Thymus (tissue), 14 donors: Measurements from ENCODE around the gene RASSF9. TPM values are rescaled to one million over a fixed set of nuclear protein-coding genes. Genes with fewer than 3 reads are reported as not detected.

Experiments used
- DNase-seq, 9 donors: peaks; one replicate each; pipeline ENCODE4 v3.0.0-alpha.2; 2013; ENCODE audit warnings: low spot score in 9 of 9, low read depth in 6 of 9, missing footprints in 1 of 9
- H3K27ac ChIP-seq, 2 donors: one replicate each; pipeline ENCODE4 v1.5.1; 2013; ENCODE audit warnings: control low read depth in 1 of 2, low read depth in 1 of 2, low read length in 1 of 2, mild to moderate bottlenecking in 1 of 2, moderate library complexity in 1 of 2
- H3K27me3 ChIP-seq, 2 donors: one replicate each; pipeline ENCODE4 v1.5.1; 2013; ENCODE audit warnings: low read length in 1 of 2; ENCODE audit not compliant: control insufficient read depth in 2 of 2, insufficient read depth in 1 of 2
- H3K36me3 ChIP-seq, 2 donors: one replicate each; pipeline ENCODE4 v1.5.1; 2013; ENCODE audit warnings: low read length in 1 of 2, mild to moderate bottlenecking in 1 of 2, moderate library complexity in 1 of 2; ENCODE audit not compliant: control insufficient read depth in 2 of 2, insufficient read depth in 2 of 2
- H3K4me1 ChIP-seq, 2 donors: one replicate each; pipeline ENCODE4 v1.5.1; 2013; ENCODE audit warnings: low read length in 2 of 2; ENCODE audit not compliant: control insufficient read depth in 2 of 2, insufficient read depth in 2 of 2
- H3K4me3 ChIP-seq, 2 donors: one replicate each; pipeline ENCODE4 v1.5.1; 2013; ENCODE audit warnings: low read length in 2 of 2, control low read depth in 1 of 2, mild to moderate bottlenecking in 1 of 2
- H3K9me3 ChIP-seq, 2 donors: one replicate each; pipeline ENCODE4 v1.5.1; 2013; ENCODE audit warnings: low read length in 1 of 2, mild to moderate bottlenecking in 1 of 2; ENCODE audit not compliant: control insufficient read depth in 2 of 2, insufficient read depth in 1 of 2
- WGBS: extraction: QIAGEN DNeasy Blood & Tissue Kit; methylation state at CpG from one replicate; pipeline ENCODE4 v1.1.7; 2013; 5-methylcytosine and 5-hydroxymethylcytosine counted together
- long read RNA-seq, 10 donors: transcript quantifications; one replicate each; lab custom pipeline, GENCODE V29; 2026
- polyA plus RNA-seq: library from polyadenylated mRNA; stranded (reverse); fragments of 200-250 nt; gene quantifications from one replicate; pipeline ENCODE4 v1.2.3, GENCODE V29; 2013
- total RNA-seq: library from RNA; stranded (reverse); fragments of 120-200 nt; gene quantifications from one replicate; pipeline ENCODE4 v1.2.4, GENCODE V29; 2013
- donor health status: healthy.

RASSF9 gene
- total RNA-seq = 1.2 TPM
- polyA plus RNA-seq = 0.94 TPM
- long read RNA-seq, donor 1, full-length matches to known transcripts = 2 of 2 reads
- long read RNA-seq, donor 1, partial matches to known transcripts = 0 of 2 reads
- long read RNA-seq, donor 1, other reads (novel, unspliced or antisense) = 0 of 2 reads
- long read RNA-seq, donor 2 = 0 reads
- long read RNA-seq, donor 3 = 0 reads
- long read RNA-seq, donor 4 = 0 reads
- long read RNA-seq, donor 5, full-length matches to known transcripts = 3 of 3 reads
- long read RNA-seq, donor 5, partial matches to known transcripts = 0 of 3 reads
- long read RNA-seq, donor 5, other reads (novel, unspliced or antisense) = 0 of 3 reads
- long read RNA-seq, donor 6 = 0 reads
- long read RNA-seq, donor 7, full-length matches to known transcripts = 3 of 3 reads
- long read RNA-seq, donor 7, partial matches to known transcripts = 0 of 3 reads
- long read RNA-seq, donor 7, other reads (novel, unspliced or antisense) = 0 of 3 reads
- long read RNA-seq, donor 8, full-length matches to known transcripts = 3 of 3 reads
- long read RNA-seq, donor 8, partial matches to known transcripts = 0 of 3 reads
- long read RNA-seq, donor 8, other reads (novel, unspliced or antisense) = 0 of 3 reads
- long read RNA-seq, donor 9, full-length matches to known transcripts = 1 of 1 reads
- long read RNA-seq, donor 9, partial matches to known transcripts = 0 of 1 reads
- long read RNA-seq, donor 9, other reads (novel, unspliced or antisense) = 0 of 1 reads
- long read RNA-seq, donor 10, full-length matches to known transcripts = 1 of 1 reads
- long read RNA-seq, donor 10, partial matches to known transcripts = 0 of 1 reads
- long read RNA-seq, donor 10, other reads (novel, unspliced or antisense) = 0 of 1 reads

DNA sequence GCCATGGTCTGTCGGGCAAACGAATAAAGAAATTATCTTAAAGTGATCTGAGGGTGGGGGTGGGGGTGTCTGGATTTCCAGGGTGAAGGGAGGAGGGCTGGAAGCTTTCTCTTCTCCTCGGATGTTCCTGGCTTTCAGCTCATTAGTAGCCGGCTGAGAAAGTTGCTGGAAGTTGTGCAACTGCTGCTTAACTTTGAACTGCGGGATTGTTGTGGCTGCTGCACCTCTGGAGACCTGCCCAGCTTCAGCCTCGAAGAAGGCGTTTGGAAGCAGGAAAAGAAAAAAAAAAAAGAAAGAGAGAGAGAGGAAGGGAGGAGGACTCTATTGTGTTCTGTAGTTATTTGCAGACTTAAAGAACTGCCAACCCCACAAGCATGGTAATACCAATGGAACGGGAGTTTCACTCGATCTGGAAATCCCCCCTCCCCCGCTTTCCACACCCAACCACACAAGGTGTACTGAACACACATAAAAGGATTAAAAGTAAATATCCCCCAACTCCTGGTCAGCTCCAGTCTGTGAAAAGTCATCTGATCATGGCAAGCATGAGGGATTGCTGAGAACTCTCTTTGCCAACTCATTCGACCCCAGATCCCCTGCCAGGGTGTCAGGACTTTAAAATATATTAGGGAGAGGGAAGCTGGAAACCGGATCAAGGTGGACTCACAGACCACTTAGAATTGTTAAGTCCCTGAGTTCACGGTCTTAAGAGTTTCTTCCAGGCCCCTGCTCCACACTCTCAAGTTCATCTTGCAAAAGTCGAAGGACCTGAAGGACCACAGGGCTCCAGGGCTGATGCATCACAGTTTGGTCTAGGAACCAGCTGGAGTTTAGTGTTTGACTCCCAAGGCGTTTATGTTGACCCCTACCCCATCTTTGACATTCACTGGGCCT, at the start of gene RASSF9:
Gene RASSF9, minus strand, starts transcription at position 213 of the 894 bp plus-strand sequence. Its CDS starts 208 bp downstream, at position 5.
- Histone ChIP-seq H3K27ac (peak within 1 kb of the TSS; percentile 36 to 43), H3K4me1 (no peaks in the 10 kb centered on the region), H3K27me3 (no peaks in the 10 kb centered on the region), H3K36me3 (no peaks in the 10 kb centered on the region), H3K9me3 (no peaks in the 10 kb centered on the region), H3K4me3 (peak within 1 kb of the TSS; percentile 27)
- WGBS = 46% methylated on average over 15 of the region's 15 CpGs
- peak in 1 of 9 donors; percentile 11 for DNase-seq

GRCh38 chr12:85883763-85884162, 47.6 kb upstream of the RASSF9 start:
- H3K27ac ChIP-seq = no peak overlapping the region
- no peak for DNase-seq
- no peaks in the 10 kb centered on the region for H3K36me3 ChIP-seq
- no peak overlapping the region for H3K4me3 ChIP-seq
- no peaks in the 10 kb centered on the region for H3K27me3 ChIP-seq
- no peaks in the 10 kb centered on the region for H3K9me3 ChIP-seq
- H3K4me1 ChIP-seq = no peaks in the 10 kb centered on the region

DNA sequence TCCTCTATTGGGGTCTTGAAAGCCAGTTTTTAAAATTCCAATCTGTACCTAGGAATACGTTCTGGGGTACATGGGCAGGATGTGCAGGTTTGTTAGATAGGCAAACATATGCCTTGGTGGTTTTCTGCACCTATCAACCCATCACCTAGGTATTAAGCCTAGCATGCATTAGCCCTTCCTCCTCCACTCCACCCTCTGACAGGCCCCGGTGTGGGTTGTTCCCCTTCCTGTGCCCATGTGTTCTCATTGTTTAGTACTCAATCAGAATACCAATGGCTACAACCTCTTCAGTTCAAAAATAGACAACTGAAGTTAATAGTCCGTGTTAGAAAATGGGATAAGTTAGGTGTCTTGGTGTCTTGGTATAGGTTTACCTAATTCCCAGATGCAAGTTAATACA, 41.2 kb upstream of the RASSF9 start:
- H3K4me1 ChIP-seq = no peaks in the 10 kb centered on the region
- 77% methylated on average over 3 of the region's 3 CpGs for WGBS
- H3K36me3 ChIP-seq = no peaks in the 10 kb centered on the region
- H3K4me3 ChIP-seq = no peak overlapping the region
- H3K9me3 ChIP-seq = no peaks in the 10 kb centered on the region
- H3K27me3 ChIP-seq = no peaks in the 10 kb centered on the region
- H3K27ac ChIP-seq = no peak overlapping the region
- DNase-seq = no peak

DNA sequence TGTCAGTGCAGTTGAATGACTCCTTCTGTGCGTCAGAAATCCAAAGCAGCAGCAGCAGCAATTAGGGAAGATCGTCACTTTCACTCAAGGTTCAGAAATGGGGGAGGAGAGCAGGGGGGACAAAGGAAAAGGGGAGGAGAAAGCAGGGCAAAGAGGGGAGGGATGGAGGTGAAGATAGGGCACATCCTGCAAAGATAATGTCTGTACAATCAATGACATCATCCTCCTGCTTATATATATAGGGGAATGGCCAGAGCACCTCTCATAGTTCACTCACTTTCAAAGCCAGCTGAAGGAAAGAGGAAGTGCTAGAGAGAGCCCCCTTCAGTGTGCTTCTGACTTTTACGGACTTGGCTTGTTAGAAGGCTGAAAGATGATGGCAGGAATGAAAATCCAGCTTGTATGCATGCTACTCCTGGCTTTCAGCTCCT, 37.8 kb upstream of the RASSF9 start, which contains the start of gene NTS:
Gene NTS, plus strand, starts transcription at position 265 of the 431 bp plus-strand sequence. Its CDS starts 109 bp downstream, at position 374.
- H3K27ac ChIP-seq = no peak within 1 kb of the TSS
- 52% methylated on average over 3 of the region's 3 CpGs for WGBS
- no peaks in the 10 kb centered on the region for H3K9me3 ChIP-seq
- no peak within 1 kb of the TSS for H3K4me3 ChIP-seq
- no peaks in the 10 kb centered on the region for H3K4me1 ChIP-seq
- H3K36me3 ChIP-seq = no peaks in the 10 kb centered on the region
- no peaks in the 10 kb centered on the region for H3K27me3 ChIP-seq
- DNase-seq = peak in 1 of 9 donors; percentile 9

DNA sequence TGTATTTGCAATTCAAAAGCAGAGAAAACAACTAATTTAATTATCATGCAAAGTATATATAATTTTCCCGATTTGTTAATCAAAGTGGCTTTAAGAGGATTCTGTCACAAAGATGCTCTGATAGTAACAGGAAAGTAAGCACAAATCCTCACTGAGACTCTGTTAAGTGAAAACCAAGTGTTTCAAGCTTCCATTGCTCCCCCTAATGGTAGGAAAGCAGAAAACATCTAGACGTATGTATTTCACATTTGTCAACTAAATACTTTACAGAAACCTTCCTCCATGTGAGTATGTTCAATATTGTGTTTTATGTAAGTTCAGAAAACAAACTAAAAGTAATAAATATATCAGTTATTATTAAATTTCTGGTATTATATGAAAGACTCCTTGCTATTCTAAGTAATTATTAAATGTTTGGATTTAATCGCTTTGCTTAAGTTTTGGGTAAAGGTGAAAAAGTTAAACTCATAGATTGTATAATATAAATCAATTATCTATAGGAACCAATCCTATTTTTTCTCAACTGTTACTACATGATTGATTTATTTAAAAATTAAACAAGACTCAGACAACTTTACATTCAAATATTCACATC, 36.4 kb upstream of the RASSF9 start:
- 33% methylated on average over 3 of the region's 3 CpGs for WGBS
- peak in 8 of 9 donors; percentile 2 to 66 (median 16) for DNase-seq
- Histone ChIP-seq H3K4me1 (no peaks in the 10 kb centered on the region), H3K9me3 (no peaks in the 10 kb centered on the region), H3K27ac (no peak overlapping the region), H3K4me3 (no peak overlapping the region), H3K27me3 (no peaks in the 10 kb centered on the region), H3K36me3 (no peaks in the 10 kb centered on the region)

DNA sequence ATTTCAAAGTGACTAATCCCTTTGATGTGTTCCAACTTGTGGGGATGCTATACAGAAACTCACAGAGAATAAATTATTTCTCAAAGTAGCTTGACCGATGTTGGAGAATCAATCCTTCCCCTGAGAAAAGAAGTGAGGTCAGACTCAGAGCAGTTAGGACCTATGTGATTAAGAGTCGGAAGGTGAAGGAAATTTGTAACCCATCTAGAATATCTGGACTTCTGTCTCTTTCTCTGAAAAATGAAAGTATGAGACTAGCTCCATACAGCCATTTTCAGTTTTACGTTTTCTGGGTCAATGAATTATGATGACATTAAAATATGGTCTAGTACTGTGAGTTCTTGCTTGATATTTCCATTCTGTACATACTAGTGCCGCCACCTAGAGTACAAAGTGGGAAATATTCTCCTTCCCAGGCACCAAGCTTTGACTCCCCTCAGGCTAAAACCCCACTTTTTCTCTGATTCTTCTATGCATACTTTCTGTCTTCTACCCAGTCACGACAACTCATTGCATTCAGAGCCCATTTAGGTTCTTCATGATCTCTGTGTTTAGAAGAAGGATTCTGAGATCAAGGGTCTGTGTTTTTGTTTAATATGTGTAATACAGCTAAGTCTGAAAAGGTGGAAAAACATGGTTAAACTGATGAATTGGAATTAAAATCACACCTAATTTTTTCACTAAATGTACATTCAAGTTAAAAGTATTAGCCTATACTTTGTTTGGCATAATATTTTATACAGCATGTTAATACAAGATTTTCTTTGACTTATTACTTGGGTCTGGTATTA, 31.0 kb upstream of the RASSF9 start:
- H3K36me3 ChIP-seq = no peaks in the 10 kb centered on the region
- no peaks in the 10 kb centered on the region for H3K4me1 ChIP-seq
- H3K4me3 ChIP-seq = no peak overlapping the region
- no peaks in the 10 kb centered on the region for H3K9me3 ChIP-seq
- no peaks in the 10 kb centered on the region for H3K27me3 ChIP-seq
- H3K27ac ChIP-seq = no peak overlapping the region
- WGBS = 43% methylated on average over 5 of the region's 5 CpGs
- peak; percentile 5 to 56 (median 29) for DNase-seq

- no peak for DNase-seq
- 96% methylated on average over 6 of the region's 6 CpGs for WGBS
- Histone ChIP-seq H3K9me3 (no peaks in the 10 kb centered on the region), H3K27ac (no peak overlapping the region), H3K4me1 (no peaks in the 10 kb centered on the region), H3K27me3 (no peaks in the 10 kb centered on the region), H3K36me3 (no peaks in the 10 kb centered on the region), H3K4me3 (no peak overlapping the region)
These were observed 29.7 kb upstream of the RASSF9 start for GRCh38 chr12:85865890-85866289.

DNA sequence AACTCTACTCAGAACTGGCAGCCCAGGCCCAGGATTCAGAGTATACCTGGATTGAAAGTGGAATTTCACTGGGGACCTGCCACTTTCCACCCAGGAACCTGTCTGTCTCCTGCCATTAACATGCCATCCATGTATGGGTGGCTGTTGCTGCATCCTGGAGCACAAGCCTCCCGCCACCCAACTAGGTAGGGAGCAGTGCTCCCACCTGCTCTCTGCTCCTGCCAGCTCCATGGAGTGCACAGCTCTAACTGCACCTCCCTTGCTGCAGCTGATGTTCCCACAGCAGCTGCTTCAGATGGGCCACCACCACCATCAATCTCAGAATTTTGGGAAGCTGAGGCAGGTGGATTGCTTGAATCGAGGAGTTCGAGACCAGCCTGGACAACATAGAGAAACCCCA, 20.8 kb upstream of the RASSF9 start:
- no peak overlapping the region for H3K27ac ChIP-seq
- no peaks in the 10 kb centered on the region for H3K4me1 ChIP-seq
- WGBS = 79% methylated on average over 3 of the region's 3 CpGs
- no peak for DNase-seq
- H3K36me3 ChIP-seq = no peaks in the 10 kb centered on the region
- no peaks in the 10 kb centered on the region for H3K27me3 ChIP-seq
- H3K9me3 ChIP-seq = no peaks in the 10 kb centered on the region
- no peak overlapping the region for H3K4me3 ChIP-seq
